ENCODE measurements around the gene TRIO. TPM values are rescaled to one million over a fixed set of nuclear protein-coding genes. Genes with fewer than 3 reads are reported as not detected.

Gene TRIO
- polyA plus RNA-seq, 3 donors = 1.7 to 45.8 (median 2.1) TPM

DNA sequence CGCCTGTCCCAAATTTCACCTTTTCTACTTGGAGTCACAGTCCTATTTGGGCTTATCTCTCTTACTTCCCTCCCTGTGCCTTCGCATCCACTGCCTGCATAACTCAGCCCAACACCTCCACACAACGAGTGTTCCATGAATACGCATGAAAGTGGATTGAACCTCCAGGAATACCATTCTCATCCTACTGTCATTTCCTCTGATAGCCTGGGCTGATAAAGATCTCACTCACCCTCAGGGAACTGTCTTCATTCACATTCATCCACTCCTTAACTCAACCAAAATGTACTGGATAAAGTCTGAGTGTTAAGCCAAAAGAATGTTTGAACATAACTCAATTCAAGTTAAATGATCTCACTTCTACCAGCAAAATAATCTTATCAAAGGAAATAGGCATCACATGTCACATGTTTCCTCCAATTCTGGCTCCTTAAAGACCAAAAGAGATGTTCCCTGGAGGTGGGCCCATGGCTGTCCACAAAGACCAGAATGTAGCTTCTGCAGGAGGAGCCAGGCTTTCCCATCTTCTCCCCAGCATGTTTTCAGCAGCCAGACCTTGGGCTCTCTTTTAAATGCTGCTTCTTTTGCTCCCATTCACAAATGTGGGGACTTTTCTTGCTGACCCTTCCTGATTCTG is 28.4 kb upstream of the TRIO start:
- Histone ChIP-seq H4K20me1 (ENCODE audit: insufficient read depth, low read length) (no peaks in the 10 kb centered on the region), H3K9ac (ENCODE audit: insufficient read depth, low read length, poor library complexity, severe bottlenecking) (no peak overlapping the region), H2AFZ (ENCODE audit: insufficient read depth, low read depth, low read length, poor library complexity, severe bottlenecking) (no peak overlapping the region), H3K4me2 (replicated peaks; ENCODE audit: extremely low read depth, low read length, poor library complexity, severe bottlenecking) (no peak overlapping the region), H3K36me3 (replicated peaks in 1 of 2; ENCODE audit: control insufficient read depth in 1 of 2, insufficient read depth in 2 of 2, low read length in 2 of 2) (no peaks in the 10 kb centered on the region), H3K4me3 (replicated peaks in 1 of 3; ENCODE audit: low read depth in 2 of 3, low read length in 3 of 3) (no peak overlapping the region), H3K9me3 (replicated peaks in 1 of 2; ENCODE audit: control insufficient read depth in 1 of 2, insufficient read depth in 1 of 2, low read length in 2 of 2) (no peaks in the 10 kb centered on the region), H3K27ac (ENCODE audit: low read depth in 1 of 2, low read length in 2 of 2) (no peak overlapping the region), H3K79me2 (ENCODE audit: insufficient read depth, low read length) (no peaks in the 10 kb centered on the region), H3K4me1 (ENCODE audit: control insufficient read depth in 1 of 2, insufficient read depth in 2 of 2, low read length in 2 of 2) (no peaks in the 10 kb centered on the region), H3K27me3 (ENCODE audit: control insufficient read depth in 2 of 2, insufficient read depth in 2 of 2, low read length in 2 of 2) (no peaks in the 10 kb centered on the region)
- Mint-ChIP-seq H3K9me3 (no peaks in the 10 kb centered on the region), H3K27ac (no peak overlapping the region), H3K36me3 (no peaks in the 10 kb centered on the region), H3K4me1 (no peaks in the 10 kb centered on the region), H3K4me3 (no peak overlapping the region), H3K27me3 (ENCODE audit: low read depth in 3 of 3) (peaks cover 0 to 9% (median 0%) of the 10 kb centered on the region in 3 donors)
- TF ChIP-seq, protein P1, sequence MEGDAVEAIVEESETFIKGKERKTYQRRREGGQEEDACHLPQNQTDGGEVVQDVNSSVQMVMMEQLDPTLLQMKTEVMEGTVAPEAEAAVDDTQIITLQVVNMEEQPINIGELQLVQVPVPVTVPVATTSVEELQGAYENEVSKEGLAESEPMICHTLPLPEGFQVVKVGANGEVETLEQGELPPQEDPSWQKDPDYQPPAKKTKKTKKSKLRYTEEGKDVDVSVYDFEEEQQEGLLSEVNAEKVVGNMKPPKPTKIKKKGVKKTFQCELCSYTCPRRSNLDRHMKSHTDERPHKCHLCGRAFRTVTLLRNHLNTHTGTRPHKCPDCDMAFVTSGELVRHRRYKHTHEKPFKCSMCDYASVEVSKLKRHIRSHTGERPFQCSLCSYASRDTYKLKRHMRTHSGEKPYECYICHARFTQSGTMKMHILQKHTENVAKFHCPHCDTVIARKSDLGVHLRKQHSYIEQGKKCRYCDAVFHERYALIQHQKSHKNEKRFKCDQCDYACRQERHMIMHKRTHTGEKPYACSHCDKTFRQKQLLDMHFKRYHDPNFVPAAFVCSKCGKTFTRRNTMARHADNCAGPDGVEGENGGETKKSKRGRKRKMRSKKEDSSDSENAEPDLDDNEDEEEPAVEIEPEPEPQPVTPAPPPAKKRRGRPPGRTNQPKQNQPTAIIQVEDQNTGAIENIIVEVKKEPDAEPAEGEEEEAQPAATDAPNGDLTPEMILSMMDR (IDR thresholded peaks at IDR 0.05) = no peak
- 96% methylated on average over 4 of the region's 4 CpGs for WGBS (ENCODE audit: insufficient coverage)
- no peak for DNase-seq
- intact Hi-C loops (cut with micrococcal nuclease) = no loop called here

GRCh38 chr5:14115323-14115895 is 27.7 kb upstream of the TRIO start:
- H3K27me3 Mint-ChIP-seq (ENCODE audit: low read depth in 3 of 3) = peaks cover 0 to 9% (median 2%) of the 10 kb centered on the region in 3 donors
- no peak overlapping the region for H3K27ac ChIP-seq (ENCODE audit: low read depth in 1 of 2, low read length in 2 of 2)
- H3K9ac ChIP-seq (ENCODE audit: insufficient read depth, low read length, poor library complexity, severe bottlenecking) = no peak overlapping the region
- no peaks in the 10 kb centered on the region for H3K9me3 Mint-ChIP-seq
- H3K79me2 ChIP-seq (ENCODE audit: insufficient read depth, low read length) = no peaks in the 10 kb centered on the region
- DNase-seq = no peak
- WGBS (ENCODE audit: insufficient coverage) = 93% methylated on average over 7 of the region's 7 CpGs
- no peaks in the 10 kb centered on the region for H3K4me1 Mint-ChIP-seq
- no peaks in the 10 kb centered on the region for H4K20me1 ChIP-seq (ENCODE audit: insufficient read depth, low read length)
- H3K4me1 ChIP-seq (ENCODE audit: control insufficient read depth in 1 of 2, insufficient read depth in 2 of 2, low read length in 2 of 2) = no peaks in the 10 kb centered on the region
- no peak overlapping the region for H3K4me3 ChIP-seq (replicated peaks in 1 of 3; ENCODE audit: low read depth in 2 of 3, low read length in 3 of 3)
- no peaks in the 10 kb centered on the region for H3K27me3 ChIP-seq (ENCODE audit: control insufficient read depth in 2 of 2, insufficient read depth in 2 of 2, low read length in 2 of 2)
- no peaks in the 10 kb centered on the region for H3K36me3 Mint-ChIP-seq
- intact Hi-C loops (cut with micrococcal nuclease) = no loop called here
- H3K36me3 ChIP-seq (replicated peaks in 1 of 2; ENCODE audit: control insufficient read depth in 1 of 2, insufficient read depth in 2 of 2, low read length in 2 of 2) = no peaks in the 10 kb centered on the region
- H3K9me3 ChIP-seq (replicated peaks in 1 of 2; ENCODE audit: control insufficient read depth in 1 of 2, insufficient read depth in 1 of 2, low read length in 2 of 2) = no peaks in the 10 kb centered on the region
- no peak overlapping the region for H2AFZ ChIP-seq (ENCODE audit: insufficient read depth, low read depth, low read length, poor library complexity, severe bottlenecking)
- H3K4me3 Mint-ChIP-seq = no peak overlapping the region
- H3K27ac Mint-ChIP-seq = no peak overlapping the region
- TF ChIP-seq, protein P1 (IDR thresholded peaks at IDR 0.05) = no peak
- H3K4me2 ChIP-seq (replicated peaks; ENCODE audit: extremely low read depth, low read length, poor library complexity, severe bottlenecking) = no peak overlapping the region

Data from CD14-positive monocyte (primary cell).